GM23338 (cell line): ENCODE data around the gene INPP4B. TPM values are rescaled to one million over a fixed set of nuclear protein-coding genes. Genes with fewer than 3 reads are reported as not detected.

Experiments
- ATAC-seq: fragments of 200-7000 bp; cut with Tn5 transposase; 3 replicates; pipeline ENCODE4 v1.9.1; 2020
- DNase-seq: peaks from one replicate; pipeline ENCODE4 v3.0.0-alpha.2; 2015; ENCODE audit warnings: low spot score
- H2AFZ ChIP-seq: fragments of 200-600 bp; sonication (generic); 2 replicates; pipeline ENCODE4 v1.8.0; 2016; ENCODE audit warnings: antibody characterized with exemption, mild to moderate bottlenecking, moderate library complexity
- H3F3A ChIP-seq: fragments of 200-600 bp; sonication (generic); replicated peaks from 2 replicates; pipeline ENCODE4 v1.8.0; 2017; ENCODE audit warnings: antibody characterized with exemption, mixed run types, low read depth
- H3K27ac ChIP-seq: fragments of 200-600 bp; sonication (generic); 2 replicates; pipeline ENCODE4 v1.6.1; 2016; ENCODE audit warnings: low read depth
- H3K27me3 ChIP-seq: fragments of 200-600 bp; sonication (generic); 2 replicates; pipeline ENCODE4 v1.8.0; 2016; ENCODE audit warnings: mild to moderate bottlenecking, mixed run types, moderate library complexity; ENCODE audit not compliant: insufficient read depth
- H3K36me3 ChIP-seq: fragments of 200-600 bp; sonication (generic); 2 replicates; pipeline ENCODE4 v1.8.0; 2016; ENCODE audit warnings: mild to moderate bottlenecking; ENCODE audit not compliant: insufficient read depth
- H3K4me1 ChIP-seq: fragments of 200-600 bp; sonication (generic); 2 replicates; pipeline ENCODE4 v1.8.0; 2016; ENCODE audit warnings: mild to moderate bottlenecking, moderate library complexity; ENCODE audit not compliant: insufficient read depth
- H3K4me2 ChIP-seq: fragments of 200-600 bp; sonication (generic); 2 replicates; pipeline ENCODE4 v1.7.1; 2017; ENCODE audit warnings: mixed run types
- H3K4me3 ChIP-seq: fragments of 200-600 bp; sonication (generic); 2 replicates; pipeline ENCODE4 v1.6.1; 2016; ENCODE audit warnings: mixed run types
- H3K79me2 ChIP-seq: fragments of 200-600 bp; sonication (generic); replicated peaks from 2 replicates; pipeline ENCODE4 v1.8.0; 2017; ENCODE audit warnings: mild to moderate bottlenecking; ENCODE audit not compliant: insufficient read depth
- H3K9me2 ChIP-seq: fragments of 200-600 bp; sonication (generic); 2 replicates; pipeline ENCODE4 v1.8.0; 2017; ENCODE audit not compliant: insufficient read depth
- H4K20me1 ChIP-seq: fragments of 200-600 bp; sonication (generic); replicated peaks from 2 replicates; pipeline ENCODE4 v1.8.0; 2017; ENCODE audit warnings: mild to moderate bottlenecking; ENCODE audit not compliant: insufficient read depth
- H3K27ac Mint-ChIP-seq: 2 replicates; pipeline ENCODE4 v1.8.0; 2020; ENCODE audit warnings: inconsistent platforms, mild to moderate bottlenecking, moderate library complexity, mixed read lengths
- H3K27me3 Mint-ChIP-seq: 3 replicates; pipeline ENCODE4 v1.8.0; 2022; ENCODE audit warnings: low read depth, mild to moderate bottlenecking, moderate library complexity, mixed read lengths, inconsistent platforms; ENCODE audit not compliant: insufficient read depth, poor library complexity
- H3K36me3 Mint-ChIP-seq: 3 replicates; pipeline ENCODE4 v1.8.0; 2021; ENCODE audit warnings: low read depth, mild to moderate bottlenecking, inconsistent platforms, moderate library complexity, mixed read lengths
- H3K4me1 Mint-ChIP-seq: 3 replicates; pipeline ENCODE4 v1.8.0; 2020; ENCODE audit warnings: mild to moderate bottlenecking, inconsistent platforms, mixed read lengths
- H3K4me3 Mint-ChIP-seq: 3 replicates; pipeline ENCODE4 v1.8.0; 2021; ENCODE audit warnings: moderate library complexity, mild to moderate bottlenecking, inconsistent platforms, mixed read lengths
- H3K9me3 Mint-ChIP-seq: 3 replicates; pipeline ENCODE4 v1.8.0; 2020; ENCODE audit warnings: moderate library complexity, mild to moderate bottlenecking, inconsistent platforms, mixed read lengths
- POLR2AphosphoS5 ChIP-seq: IDR thresholded peaks from 2 replicates; pipeline ENCODE4 v1.6.1; 2016; ENCODE audit warnings: antibody characterized with exemption, low read depth
- polyA plus RNA-seq: library from polyadenylated mRNA; unstranded; fragments of >200 nt; fragmentation: Nextera tagmentation; extraction: Ambion mirVana; gene quantifications from 2 replicates; pipeline ENCODE4 v1.2.1, GENCODE V29; 2016
- total RNA-seq: library from RNA; depleted of rRNA; stranded (reverse); fragments of >200 nt; shearing (Covaris generic); gene quantifications from 2 replicates; pipeline ENCODE4 v1.2.3, GENCODE V29; 2014
- TF ChIP-seq, protein P1 (sequence below): fragments of 250-450 bp; sonication (Bioruptor Pico); IDR thresholded peaks from 2 replicates; pipeline ENCODE4 v1.5.0; 2020; ENCODE audit warnings: mild to moderate bottlenecking, moderate library complexity
- TF ChIP-seq, protein P2 (sequence below): IDR thresholded peaks from one replicate; pipeline ENCODE4 v1.6.1; 2018; ENCODE audit warnings: antibody characterized with exemption; ENCODE audit not compliant: unreplicated experiment
- TF ChIP-seq, protein P3 (sequence below), 2 experiments: fragments of 200-600 bp in 1 of 2; sonication (generic) in 1 of 2; conservative IDR thresholded peaks; 2 replicates each; pipeline versions ENCODE4 v1.5.1 to v1.6.1; 2016 to 2017; ENCODE audit warnings: antibody characterized with exemption in 2 of 2, low read depth in 2 of 2, mild to moderate bottlenecking in 2 of 2, moderate library complexity in 1 of 2
- TF ChIP-seq, protein P4 (sequence below): IDR thresholded peaks from 2 replicates; pipeline ENCODE4 v1.6.1; 2016; ENCODE audit warnings: antibody characterized with exemption

The INPP4B gene
- total and polyA plus RNA-seq, 2 experiments from 2014 or later: 0.11 to 0.14 TPM

DNA sequence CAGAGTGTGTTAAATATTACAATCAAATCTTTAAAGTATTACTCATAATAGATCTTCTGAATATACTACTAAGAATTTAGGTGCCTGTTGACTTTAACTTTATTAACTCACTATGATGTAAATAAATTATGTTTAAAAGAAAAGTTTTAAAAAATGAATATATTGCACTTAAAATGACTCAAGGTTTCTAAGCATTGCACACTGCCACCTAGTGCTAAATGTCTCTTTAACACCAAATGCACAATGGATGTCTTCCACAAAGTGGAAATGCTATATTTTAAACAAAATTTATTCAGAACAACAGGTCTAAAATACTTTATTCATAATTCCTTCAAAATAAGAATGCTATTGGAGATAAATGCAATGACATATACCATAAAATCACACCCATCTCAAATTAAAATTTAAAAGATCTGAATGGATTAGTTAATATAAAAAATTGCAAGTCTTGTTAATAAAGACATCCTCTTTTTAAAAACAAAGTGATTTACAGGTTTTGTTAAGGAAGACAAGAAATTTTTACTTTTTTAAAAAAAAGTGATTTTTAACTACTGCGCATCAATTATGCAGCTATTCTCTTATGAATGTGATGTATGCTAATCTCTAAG, 5.5 kb downstream of the INPP4B start (continued):
- TF ChIP-seq, protein P1, sequence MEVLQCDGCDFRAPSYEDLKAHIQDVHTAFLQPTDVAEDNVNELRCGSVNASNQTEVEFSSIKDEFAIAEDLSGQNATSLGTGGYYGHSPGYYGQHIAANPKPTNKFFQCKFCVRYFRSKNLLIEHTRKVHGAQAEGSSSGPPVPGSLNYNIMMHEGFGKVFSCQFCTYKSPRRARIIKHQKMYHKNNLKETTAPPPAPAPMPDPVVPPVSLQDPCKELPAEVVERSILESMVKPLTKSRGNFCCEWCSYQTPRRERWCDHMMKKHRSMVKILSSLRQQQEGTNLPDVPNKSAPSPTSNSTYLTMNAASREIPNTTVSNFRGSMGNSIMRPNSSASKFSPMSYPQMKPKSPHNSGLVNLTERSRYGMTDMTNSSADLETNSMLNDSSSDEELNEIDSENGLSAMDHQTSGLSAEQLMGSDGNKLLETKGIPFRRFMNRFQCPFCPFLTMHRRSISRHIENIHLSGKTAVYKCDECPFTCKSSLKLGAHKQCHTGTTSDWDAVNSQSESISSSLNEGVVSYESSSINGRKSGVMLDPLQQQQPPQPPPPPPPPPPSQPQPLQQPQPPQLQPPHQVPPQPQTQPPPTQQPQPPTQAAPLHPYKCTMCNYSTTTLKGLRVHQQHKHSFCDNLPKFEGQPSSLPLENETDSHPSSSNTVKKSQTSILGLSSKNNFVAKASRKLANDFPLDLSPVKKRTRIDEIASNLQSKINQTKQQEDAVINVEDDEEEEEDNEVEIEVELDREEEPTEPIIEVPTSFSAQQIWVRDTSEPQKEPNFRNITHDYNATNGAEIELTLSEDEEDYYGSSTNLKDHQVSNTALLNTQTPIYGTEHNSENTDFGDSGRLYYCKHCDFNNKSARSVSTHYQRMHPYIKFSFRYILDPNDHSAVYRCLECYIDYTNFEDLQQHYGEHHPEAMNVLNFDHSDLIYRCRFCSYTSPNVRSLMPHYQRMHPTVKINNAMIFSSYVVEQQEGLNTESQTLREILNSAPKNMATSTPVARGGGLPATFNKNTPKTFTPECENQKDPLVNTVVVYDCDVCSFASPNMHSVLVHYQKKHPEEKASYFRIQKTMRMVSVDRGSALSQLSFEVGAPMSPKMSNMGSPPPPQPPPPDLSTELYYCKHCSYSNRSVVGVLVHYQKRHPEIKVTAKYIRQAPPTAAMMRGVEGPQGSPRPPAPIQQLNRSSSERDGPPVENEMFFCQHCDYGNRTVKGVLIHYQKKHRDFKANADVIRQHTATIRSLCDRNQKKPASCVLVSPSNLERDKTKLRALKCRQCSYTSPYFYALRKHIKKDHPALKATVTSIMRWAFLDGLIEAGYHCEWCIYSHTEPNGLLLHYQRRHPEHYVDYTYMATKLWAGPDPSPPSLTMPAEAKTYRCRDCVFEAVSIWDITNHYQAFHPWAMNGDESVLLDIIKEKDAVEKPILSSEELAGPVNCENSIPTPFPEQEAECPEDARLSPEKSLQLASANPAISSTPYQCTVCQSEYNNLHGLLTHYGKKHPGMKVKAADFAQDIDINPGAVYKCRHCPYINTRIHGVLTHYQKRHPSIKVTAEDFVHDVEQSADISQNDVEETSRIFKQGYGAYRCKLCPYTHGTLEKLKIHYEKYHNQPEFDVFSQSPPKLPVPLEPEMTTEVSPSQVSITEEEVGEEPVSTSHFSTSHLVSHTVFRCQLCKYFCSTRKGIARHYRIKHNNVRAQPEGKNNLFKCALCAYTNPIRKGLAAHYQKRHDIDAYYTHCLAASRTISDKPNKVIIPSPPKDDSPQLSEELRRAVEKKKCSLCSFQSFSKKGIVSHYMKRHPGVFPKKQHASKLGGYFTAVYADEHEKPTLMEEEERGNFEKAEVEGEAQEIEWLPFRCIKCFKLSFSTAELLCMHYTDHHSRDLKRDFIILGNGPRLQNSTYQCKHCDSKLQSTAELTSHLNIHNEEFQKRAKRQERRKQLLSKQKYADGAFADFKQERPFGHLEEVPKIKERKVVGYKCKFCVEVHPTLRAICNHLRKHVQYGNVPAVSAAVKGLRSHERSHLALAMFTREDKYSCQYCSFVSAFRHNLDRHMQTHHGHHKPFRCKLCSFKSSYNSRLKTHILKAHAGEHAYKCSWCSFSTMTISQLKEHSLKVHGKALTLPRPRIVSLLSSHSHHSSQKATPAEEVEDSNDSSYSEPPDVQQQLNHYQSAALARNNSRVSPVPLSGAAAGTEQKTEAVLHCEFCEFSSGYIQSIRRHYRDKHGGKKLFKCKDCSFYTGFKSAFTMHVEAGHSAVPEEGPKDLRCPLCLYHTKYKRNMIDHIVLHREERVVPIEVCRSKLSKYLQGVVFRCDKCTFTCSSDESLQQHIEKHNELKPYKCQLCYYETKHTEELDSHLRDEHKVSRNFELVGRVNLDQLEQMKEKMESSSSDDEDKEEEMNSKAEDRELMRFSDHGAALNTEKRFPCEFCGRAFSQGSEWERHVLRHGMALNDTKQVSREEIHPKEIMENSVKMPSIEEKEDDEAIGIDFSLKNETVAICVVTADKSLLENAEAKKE: no peak

DNA sequence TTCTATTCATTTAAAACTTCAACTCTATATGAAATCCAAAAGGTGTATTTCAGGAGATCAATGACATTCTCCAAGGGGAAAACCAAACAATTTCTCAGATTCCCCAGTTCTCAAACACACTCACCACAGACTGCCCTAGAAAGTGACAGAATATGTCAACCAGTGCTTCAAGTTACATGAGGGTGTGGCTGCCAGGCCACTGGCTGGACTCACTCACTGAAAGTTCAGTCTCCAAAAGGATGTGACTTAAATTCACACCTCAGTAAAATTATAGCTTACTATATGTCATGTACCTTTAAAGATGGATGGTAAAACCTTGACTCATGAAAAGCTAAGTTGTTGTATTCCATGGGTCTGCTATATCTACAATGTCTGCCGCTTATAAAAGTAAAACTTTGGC, 7.3 kb downstream of the INPP4B start:
- Mint-ChIP-seq H3K4me1 (no peaks in the 10 kb centered on the region), H3K9me3 (no peaks in the 10 kb centered on the region), H3K27me3 (peaks cover 2% of the 10 kb centered on the region), H3K4me3 (no peak overlapping the region), H3K27ac (no peak overlapping the region), H3K36me3 (no peaks in the 10 kb centered on the region)
- Histone ChIP-seq H3K36me3 (no peaks in the 10 kb centered on the region), H3K4me3 (no peak overlapping the region), H3F3A (no peaks in the 10 kb centered on the region), H3K27ac (no peak overlapping the region), H4K20me1 (no peaks in the 10 kb centered on the region), H3K4me2 (no peak overlapping the region), H2AFZ (no peak overlapping the region), H3K27me3 (peaks cover 11% of the 10 kb centered on the region), H3K9me2 (no peaks in the 10 kb centered on the region), H3K4me1 (no peaks in the 10 kb centered on the region), H3K79me2 (no peaks in the 10 kb centered on the region)
- no peak for DNase-seq
- no peak for ATAC-seq
- TF ChIP-seq, protein P2, sequence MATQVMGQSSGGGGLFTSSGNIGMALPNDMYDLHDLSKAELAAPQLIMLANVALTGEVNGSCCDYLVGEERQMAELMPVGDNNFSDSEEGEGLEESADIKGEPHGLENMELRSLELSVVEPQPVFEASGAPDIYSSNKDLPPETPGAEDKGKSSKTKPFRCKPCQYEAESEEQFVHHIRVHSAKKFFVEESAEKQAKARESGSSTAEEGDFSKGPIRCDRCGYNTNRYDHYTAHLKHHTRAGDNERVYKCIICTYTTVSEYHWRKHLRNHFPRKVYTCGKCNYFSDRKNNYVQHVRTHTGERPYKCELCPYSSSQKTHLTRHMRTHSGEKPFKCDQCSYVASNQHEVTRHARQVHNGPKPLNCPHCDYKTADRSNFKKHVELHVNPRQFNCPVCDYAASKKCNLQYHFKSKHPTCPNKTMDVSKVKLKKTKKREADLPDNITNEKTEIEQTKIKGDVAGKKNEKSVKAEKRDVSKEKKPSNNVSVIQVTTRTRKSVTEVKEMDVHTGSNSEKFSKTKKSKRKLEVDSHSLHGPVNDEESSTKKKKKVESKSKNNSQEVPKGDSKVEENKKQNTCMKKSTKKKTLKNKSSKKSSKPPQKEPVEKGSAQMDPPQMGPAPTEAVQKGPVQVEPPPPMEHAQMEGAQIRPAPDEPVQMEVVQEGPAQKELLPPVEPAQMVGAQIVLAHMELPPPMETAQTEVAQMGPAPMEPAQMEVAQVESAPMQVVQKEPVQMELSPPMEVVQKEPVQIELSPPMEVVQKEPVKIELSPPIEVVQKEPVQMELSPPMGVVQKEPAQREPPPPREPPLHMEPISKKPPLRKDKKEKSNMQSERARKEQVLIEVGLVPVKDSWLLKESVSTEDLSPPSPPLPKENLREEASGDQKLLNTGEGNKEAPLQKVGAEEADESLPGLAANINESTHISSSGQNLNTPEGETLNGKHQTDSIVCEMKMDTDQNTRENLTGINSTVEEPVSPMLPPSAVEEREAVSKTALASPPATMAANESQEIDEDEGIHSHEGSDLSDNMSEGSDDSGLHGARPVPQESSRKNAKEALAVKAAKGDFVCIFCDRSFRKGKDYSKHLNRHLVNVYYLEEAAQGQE: no peak
- TF ChIP-seq, protein P3, sequence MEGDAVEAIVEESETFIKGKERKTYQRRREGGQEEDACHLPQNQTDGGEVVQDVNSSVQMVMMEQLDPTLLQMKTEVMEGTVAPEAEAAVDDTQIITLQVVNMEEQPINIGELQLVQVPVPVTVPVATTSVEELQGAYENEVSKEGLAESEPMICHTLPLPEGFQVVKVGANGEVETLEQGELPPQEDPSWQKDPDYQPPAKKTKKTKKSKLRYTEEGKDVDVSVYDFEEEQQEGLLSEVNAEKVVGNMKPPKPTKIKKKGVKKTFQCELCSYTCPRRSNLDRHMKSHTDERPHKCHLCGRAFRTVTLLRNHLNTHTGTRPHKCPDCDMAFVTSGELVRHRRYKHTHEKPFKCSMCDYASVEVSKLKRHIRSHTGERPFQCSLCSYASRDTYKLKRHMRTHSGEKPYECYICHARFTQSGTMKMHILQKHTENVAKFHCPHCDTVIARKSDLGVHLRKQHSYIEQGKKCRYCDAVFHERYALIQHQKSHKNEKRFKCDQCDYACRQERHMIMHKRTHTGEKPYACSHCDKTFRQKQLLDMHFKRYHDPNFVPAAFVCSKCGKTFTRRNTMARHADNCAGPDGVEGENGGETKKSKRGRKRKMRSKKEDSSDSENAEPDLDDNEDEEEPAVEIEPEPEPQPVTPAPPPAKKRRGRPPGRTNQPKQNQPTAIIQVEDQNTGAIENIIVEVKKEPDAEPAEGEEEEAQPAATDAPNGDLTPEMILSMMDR (conservative IDR thresholded peaks at IDR 0.05; ENCODE audit: low read depth in 2 of 2): no peak
- TF ChIP-seq, protein P4, sequence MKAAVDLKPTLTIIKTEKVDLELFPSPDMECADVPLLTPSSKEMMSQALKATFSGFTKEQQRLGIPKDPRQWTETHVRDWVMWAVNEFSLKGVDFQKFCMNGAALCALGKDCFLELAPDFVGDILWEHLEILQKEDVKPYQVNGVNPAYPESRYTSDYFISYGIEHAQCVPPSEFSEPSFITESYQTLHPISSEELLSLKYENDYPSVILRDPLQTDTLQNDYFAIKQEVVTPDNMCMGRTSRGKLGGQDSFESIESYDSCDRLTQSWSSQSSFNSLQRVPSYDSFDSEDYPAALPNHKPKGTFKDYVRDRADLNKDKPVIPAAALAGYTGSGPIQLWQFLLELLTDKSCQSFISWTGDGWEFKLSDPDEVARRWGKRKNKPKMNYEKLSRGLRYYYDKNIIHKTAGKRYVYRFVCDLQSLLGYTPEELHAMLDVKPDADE: no peak
- no peak for TF ChIP-seq POLR2AphosphoS5
